SK-N-SH treated with all-trans-retinoic acid at 6 μM for 48 hours (cell line): ENCODE measurements around the gene DFFB.

Experiments used
- ARNTL ChIP-seq: fragments of 450-650 bp; formaldehyde crosslinking; IDR thresholded peaks from 2 replicates; pipeline ENCODE4 v1.5.0; 2020; ENCODE audit warnings: low read depth, mild to moderate bottlenecking, moderate library complexity, borderline replicate concordance
- CREB5 ChIP-seq: fragments of 250-450 bp; sonication (Bioruptor Pico); IDR thresholded peaks from 2 replicates; pipeline ENCODE4 v1.5.1; 2020; ENCODE audit warnings: low read depth, mild to moderate bottlenecking, moderate library complexity
- CSRNP3 ChIP-seq: fragments of 250-450 bp; sonication (Bioruptor Pico); IDR thresholded peaks from 2 replicates; pipeline ENCODE4 v1.5.1; 2021; ENCODE audit warnings: mild to moderate bottlenecking, moderate library complexity
- ESRRG ChIP-seq: fragments of 250-450 bp; sonication (Bioruptor Pico); IDR thresholded peaks from 2 replicates; pipeline ENCODE4 v1.6.1; 2021; ENCODE audit warnings: mild to moderate bottlenecking
- OSR1 ChIP-seq: fragments of 250-450 bp; sonication (Bioruptor Pico); IDR thresholded peaks from 2 replicates; pipeline ENCODE4 v1.8.0; 2022; ENCODE audit warnings: moderate library complexity, mild to moderate bottlenecking, inconsistent platforms
- PPARA ChIP-seq: fragments of 250-450 bp; sonication (Bioruptor Pico); IDR thresholded peaks from 2 replicates; pipeline ENCODE4 v1.5.0; 2020; ENCODE audit warnings: mild to moderate bottlenecking, borderline replicate concordance
- TCF4 ChIP-seq: fragments of 250-450 bp; sonication (Bioruptor Pico); IDR thresholded peaks from 2 replicates; pipeline ENCODE4 v1.8.0; 2021; ENCODE audit warnings: mild to moderate bottlenecking, moderate library complexity, borderline replicate concordance
- TOX ChIP-seq: fragments of 250-450 bp; sonication (Bioruptor Pico); IDR thresholded peaks from 2 replicates; pipeline ENCODE4 v1.8.0; 2021; ENCODE audit warnings: mild to moderate bottlenecking, moderate library complexity, borderline replicate concordance
- ZFP3 ChIP-seq: fragments of 250-450 bp; sonication (Bioruptor Pico); IDR thresholded peaks from 2 replicates; pipeline ENCODE4 v1.5.0; 2020; ENCODE audit warnings: mild to moderate bottlenecking, moderate library complexity
- ZNF565 ChIP-seq: fragments of 450-650 bp; formaldehyde crosslinking; conservative IDR thresholded peaks from 2 replicates; pipeline ENCODE4 v1.5.0; 2020; ENCODE audit warnings: low read depth, mild to moderate bottlenecking, moderate library complexity
- ZNF8 ChIP-seq: fragments of 450-650 bp; formaldehyde crosslinking; IDR thresholded peaks from 2 replicates; pipeline ENCODE4 v1.5.0; 2020; ENCODE audit warnings: mild to moderate bottlenecking, moderate library complexity
- TF ChIP-seq, protein P1 (sequence below): fragments of 250-450 bp; sonication (Bioruptor Pico); IDR thresholded peaks from 2 replicates; pipeline ENCODE4 v1.8.0; 2020; ENCODE audit warnings: mild to moderate bottlenecking, moderate library complexity, borderline replicate concordance

- TF ChIP-seq ZNF8 (CRISPR knock-in tag) (no peak), CREB5 (no peak), ZNF565 (no peak), ARNTL (CRISPR knock-in tag) (no peak), CSRNP3 (no peak), ESRRG (CRISPR knock-in tag) (no peak), TOX (CRISPR knock-in tag) (no peak), TCF4 (CRISPR knock-in tag) (no peak), OSR1 (CRISPR knock-in tag) (no peak), ZFP3 (CRISPR knock-in tag) (no peak), PPARA (CRISPR knock-in tag) (no peak)
- TF ChIP-seq, protein P1, sequence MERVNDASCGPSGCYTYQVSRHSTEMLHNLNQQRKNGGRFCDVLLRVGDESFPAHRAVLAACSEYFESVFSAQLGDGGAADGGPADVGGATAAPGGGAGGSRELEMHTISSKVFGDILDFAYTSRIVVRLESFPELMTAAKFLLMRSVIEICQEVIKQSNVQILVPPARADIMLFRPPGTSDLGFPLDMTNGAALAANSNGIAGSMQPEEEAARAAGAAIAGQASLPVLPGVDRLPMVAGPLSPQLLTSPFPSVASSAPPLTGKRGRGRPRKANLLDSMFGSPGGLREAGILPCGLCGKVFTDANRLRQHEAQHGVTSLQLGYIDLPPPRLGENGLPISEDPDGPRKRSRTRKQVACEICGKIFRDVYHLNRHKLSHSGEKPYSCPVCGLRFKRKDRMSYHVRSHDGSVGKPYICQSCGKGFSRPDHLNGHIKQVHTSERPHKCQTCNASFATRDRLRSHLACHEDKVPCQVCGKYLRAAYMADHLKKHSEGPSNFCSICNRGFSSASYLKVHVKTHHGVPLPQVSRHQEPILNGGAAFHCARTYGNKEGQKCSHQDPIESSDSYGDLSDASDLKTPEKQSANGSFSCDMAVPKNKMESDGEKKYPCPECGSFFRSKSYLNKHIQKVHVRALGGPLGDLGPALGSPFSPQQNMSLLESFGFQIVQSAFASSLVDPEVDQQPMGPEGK: no peak
These were observed 10.2 kb upstream of the DFFB start for GRCh38 chr1:3847081-3847480.
